Activated CD8-positive, alpha-beta memory T cell treated with anti-CD3 and anti-CD28 coated beads for 24 hours (primary cell): ENCODE measurements around the gene PDK2.
"Not testable (repeated sequence)": the region's sequence is repeated elsewhere in the genome, so short reads cannot be mapped to it uniquely, and the experiment has no call there.

Experiments used
- DNase-seq: peaks from one replicate; pipeline ENCODE4 v3.0.0-alpha.2; 2020

Gene PDK2

DNA sequence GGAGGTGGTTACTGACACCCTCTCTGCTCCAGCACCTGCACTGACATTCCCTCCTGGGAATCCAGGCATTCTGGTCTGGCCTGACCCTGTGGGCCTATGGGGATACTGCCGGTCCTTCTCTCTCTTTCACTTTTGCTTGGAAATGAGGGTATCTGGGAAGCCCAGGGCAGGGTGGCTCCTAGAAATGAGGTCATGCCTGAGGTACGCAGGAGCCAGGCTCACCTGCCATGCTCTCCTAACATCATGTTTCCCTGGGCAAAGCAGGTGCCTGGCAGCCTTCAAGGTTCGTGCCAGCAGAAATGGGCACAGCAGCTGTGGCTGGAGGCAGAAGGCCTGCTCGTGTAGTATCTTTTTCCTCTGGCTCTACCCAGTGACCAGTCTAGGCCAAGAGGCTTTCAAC lies 35.9 kb upstream of the PDK2 start:
- no peak for DNase-seq

DNA sequence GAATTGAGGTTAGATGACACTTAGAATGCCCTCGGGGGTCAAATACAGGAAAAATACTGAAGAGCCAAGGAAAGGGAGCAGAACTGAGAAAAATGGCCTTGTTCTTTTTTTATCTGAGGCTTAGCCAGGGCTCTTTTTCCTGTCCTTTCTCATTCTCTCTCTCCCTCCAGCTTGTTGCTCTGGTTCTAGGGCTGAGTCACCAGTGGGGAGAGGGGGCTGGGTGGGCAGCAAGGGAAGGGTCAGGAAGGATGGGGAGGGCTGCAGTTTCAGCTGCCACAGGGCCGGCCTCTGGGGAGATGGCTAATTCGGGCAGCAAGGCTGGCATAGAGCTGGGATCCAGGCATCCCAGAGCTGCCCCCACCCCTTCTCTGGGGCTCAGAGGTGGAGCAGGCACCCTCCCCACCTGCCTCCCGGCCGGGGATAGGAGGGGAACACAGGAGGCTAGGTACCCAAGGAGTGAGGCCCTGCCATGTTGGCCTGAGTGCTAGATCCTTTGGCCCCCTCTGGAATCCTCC lies 35.3 kb upstream of the PDK2 start:
- DNase-seq: no peak

DNA sequence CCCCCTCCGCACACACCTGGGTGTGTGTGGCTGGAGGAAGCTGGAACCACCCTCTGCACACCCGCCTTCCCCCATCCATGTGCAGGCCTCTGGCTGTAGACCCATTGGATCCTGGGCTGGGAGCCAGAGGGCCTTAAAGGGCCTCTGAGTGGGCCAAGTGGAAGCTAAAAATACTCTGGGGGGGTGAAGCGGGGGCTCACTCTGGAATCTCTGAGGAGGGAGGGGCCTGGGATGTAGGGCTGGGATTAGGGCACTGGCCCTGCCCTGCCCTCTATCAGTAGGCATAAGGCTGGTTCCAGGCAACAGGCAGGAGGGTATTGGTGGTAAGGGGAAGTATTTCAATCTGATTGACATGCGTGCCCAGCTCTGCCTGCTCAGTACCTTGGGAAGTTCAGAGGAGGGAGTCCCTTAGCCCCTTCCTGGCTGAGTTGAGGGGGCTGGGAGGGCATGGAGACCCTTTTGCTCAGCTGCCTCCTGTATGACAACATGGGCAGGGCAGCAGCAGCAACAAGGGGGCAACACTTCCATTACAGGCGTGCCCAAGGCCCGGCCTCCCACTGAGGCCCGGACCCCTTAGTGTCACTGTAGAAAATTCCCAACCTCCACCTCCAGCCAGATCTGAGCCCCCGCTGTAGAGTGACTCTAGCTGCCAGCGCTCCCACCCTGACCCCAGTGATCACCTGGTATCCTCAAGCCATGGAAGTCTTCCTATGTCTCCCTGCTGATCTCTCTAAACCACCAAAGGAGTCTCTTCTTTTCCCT lies 34.0 kb upstream of the PDK2 start:
- DNase-seq: no peak

DNA sequence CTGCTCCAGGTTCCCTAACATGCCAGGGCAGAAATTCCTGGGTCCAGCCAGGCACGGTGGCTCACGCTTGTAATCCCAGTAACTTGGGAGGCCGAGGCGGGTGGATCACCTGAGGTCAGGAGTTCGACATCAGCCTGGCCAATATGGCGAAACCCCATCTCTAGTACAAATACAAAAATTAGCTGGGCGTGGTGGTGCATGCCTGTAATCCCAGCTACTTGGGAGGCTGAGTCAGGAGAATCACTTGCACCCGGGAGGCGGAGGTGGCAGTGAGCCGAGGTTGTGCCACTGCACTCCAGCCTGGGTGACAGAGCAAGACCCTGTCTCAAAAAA lies 33.5 kb upstream of the PDK2 start:
- DNase-seq: not testable (repeated sequence)

DNA sequence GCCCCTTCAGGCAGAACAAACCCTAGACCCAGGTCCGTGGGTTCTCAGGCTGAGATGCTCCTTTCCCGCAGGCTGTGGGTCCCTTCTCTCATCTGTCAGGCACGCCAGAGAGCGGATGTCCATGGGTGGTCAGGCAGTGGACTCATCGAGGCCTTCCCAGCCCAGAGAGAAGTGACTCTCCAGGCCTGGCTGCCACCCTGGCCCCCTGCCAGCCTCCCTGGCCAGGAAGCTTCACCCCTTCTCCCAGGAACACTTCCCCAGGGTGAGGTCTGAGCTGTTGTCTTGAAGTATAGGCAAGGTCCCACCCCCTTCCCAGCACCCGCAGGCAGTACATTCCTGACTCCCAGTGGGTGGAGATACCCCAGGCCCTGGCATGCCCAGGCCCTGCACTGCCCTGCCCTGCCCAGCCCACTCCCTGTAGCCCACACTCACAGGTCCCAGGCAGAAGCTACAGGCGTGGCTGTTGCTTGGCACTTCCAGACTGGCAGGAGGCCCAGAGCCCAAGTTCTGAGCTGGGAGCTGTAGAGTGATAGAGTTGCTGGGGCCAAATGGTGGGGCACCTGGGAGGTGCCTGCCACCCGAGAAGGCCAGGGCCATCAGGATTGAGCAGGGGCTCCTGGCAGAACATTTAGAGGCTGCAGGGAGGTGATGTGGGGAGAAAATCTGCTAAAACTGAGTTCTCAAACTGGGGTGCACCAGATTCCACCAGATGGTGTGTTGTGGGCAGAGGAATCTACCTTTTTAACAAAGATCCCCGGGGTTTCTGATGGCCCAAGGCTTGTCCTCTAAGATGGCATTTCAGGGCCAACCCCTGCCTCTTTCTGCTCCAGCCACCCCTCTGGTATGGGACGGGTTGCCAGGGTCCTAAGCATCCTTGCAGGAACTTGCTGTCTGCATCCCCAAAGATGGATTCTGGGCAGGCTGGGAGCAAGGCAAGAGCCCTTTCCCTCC lies 32.6 kb upstream of the PDK2 start:
- DNase-seq: no peak

DNA sequence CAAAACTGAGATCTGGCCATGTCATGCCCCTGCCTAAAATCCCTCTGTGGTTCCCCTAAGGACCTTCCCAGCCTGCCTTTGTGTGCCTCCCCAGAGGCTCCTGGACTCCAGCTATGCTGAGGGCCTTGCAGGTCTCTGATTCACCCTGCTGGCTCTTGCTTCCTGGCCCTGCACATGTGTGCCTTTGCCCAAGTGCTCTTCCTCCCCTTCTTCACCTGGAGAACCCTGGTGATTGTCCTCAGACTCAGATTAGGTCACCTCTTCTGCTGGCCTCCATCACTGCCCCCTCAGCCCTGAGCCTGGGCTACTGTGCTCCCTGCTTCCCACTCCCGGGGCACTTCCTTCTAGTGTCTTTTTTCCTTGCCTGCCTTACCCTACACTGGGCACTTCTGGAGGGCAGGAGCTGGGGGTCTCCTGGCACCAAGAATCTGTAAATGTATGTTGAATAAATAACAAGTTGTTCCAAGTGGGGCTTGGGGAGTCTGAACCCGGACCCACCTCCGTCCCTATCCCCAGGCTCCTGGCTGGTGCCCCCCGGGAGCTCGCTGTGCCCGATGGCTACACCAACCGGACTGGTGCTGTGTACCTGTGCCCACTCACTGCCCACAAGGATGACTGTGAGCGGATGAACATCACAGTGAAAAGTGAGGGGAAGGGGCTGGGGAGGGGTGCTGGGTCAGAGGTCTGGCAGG lies 31.4 kb upstream of the PDK2 start:
- no peak for DNase-seq

DNA sequence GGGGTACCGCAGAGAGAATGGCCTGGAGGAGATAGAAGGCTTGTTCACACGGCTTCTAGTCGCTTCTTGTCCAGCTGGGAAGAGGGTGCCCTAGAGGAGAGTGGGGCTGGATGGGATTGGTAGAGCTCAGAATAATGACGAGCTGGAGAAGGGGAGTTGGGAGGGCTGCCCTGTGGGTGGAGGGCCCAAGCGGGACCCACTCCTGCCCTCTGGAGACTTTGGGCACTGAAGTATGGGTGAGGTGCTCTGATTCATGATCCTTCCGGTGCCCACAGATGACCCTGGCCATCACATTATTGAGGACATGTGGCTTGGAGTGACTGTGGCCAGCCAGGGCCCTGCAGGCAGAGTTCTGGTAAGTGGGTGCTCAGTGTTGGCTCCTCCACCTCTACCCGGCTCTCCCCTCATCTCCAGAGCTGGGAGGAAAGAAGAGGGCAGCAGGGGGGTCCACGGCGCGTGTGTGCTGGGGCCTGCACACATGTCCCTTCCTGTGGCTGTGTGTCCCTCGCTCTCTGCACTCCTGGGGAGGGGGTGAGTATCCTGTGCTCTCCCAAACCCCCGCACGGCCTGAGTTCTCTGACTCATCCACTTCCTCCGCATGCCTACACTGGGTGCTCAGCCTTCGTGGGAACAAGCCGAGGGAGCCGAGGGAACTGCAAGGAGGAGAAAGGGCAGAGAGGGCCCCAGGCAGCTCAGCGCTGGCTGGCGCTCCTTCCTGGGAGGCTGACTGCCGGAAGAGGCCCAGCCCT lies 30.7 kb upstream of the PDK2 start:
- DNase-seq: no peak

DNA sequence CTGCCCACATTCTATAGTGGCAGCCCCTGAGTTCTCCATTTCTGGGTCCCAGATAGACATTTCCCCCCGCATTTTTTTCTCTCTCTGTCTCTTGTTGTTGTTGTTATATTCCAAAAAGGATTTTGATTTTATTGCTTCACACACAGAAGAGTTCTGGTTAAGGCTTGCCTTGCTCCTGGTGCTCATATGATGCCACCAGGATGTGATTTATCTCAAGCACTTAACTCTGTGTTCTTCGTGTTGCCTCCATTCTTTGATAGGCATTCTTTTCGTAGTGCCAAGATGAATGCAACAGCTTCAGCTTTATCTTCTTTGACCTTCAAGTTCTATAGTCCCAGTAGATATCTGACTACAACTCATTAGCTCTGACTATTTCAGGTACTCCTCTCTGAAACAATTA lies 30.1 kb upstream of the PDK2 start:
- no peak for DNase-seq

DNA sequence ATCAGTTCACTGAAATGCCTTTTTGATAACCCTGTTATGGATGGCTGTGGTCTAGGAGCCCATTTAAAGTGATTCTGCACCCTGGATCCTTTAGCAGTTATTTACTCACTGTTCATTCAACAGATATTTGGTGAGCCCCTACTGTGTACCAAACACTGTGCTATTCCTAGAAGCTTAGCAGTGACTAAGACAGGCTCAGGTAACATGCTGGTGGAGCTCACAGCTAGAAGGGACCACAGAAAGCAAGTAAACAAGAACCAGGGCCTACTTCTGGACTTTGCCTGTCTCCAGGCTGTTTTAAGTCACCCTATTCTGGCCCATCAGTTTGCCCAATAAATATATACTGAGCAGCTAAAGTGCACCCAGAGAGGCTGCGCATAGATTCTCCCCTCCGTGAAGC lies 28.2 kb upstream of the PDK2 start:
- no peak for DNase-seq

DNA sequence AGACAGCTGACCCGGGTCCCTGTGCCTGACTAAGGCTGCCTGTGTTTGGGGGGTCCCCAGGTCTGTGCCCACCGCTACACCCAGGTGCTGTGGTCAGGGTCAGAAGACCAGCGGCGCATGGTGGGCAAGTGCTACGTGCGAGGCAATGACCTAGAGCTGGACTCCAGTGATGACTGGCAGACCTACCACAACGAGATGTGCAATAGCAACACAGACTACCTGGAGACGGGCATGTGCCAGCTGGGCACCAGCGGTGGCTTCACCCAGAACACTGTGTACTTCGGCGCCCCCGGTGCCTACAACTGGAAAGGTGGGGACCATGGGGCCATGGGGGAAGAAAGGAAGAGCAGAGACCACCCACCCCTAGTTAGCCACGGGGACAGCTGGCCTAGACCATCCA lies 27.2 kb upstream of the PDK2 start:
- DNase-seq: no peak

DNA sequence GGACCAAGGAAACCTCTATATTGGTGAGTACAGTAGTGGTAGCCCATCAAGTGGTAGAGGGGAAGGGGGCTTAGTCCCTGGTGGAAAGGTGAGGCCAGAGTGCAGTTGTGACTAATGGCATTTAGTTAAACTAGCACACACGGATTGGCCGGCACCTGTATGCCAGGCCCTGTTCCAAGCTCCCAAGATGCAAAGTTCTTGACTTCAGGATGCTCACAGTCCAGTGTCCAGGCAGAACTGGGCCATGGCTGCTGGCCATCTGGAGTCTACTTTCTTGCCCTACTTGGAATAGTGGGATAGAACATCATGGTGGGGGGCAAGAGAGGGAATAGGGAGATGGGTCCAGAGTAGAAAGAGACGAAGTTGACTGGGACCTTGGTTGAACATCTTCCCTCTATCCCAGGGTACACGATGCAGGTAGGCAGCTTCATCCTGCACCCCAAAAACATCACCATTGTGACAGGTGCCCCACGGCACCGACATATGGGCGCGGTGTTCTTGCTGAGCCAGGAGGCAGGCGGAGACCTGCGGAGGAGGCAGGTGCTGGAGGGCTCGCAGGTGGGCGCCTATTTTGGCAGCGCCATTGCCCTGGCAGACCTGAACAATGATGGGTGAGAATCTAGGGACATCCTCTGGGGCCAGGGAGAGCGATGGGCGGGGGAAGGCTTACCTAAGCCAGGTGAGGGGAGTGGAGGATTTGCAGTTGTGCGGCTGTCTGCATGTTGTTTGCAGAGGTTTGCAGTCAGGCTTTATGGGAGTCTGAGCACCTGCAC lies 24.1 kb upstream of the PDK2 start:
- no peak for DNase-seq

DNA sequence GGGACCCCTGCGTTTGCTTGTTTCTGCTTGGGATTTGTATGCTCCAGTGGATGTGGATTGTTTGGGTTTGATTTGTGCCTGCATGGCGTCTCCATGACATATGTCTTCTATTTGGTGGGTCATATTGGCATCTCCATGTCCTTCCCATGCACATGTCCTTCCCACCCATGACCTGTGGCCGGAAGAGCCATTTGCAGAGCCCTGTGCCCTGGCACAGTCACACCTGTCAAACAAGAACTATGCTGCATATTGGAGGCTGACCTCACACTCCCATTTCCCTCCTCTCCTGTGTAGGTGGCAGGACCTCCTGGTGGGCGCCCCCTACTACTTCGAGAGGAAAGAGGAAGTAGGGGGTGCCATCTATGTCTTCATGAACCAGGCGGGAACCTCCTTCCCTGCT lies 23.5 kb upstream of the PDK2 start:
- DNase-seq: no peak

DNA sequence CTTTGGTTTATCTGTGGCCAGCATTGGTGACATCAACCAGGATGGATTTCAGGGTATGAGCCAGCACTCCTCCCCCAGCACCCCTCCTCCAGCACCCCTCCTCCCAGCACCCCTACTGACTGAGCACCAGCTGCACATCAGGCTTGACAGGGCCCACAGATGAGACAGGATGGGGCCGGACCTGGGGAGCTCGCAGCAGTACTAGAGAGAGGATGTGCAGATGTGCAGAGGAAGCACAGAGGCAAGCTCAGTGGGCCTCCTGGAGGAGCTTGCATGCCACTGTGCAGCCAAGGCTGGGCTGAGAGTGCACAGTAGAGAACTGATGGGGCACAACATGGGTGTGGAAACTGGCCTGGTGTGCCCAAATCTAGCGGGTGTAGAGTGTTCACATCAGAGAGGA lies 23.0 kb upstream of the PDK2 start:
- no peak for DNase-seq

DNA sequence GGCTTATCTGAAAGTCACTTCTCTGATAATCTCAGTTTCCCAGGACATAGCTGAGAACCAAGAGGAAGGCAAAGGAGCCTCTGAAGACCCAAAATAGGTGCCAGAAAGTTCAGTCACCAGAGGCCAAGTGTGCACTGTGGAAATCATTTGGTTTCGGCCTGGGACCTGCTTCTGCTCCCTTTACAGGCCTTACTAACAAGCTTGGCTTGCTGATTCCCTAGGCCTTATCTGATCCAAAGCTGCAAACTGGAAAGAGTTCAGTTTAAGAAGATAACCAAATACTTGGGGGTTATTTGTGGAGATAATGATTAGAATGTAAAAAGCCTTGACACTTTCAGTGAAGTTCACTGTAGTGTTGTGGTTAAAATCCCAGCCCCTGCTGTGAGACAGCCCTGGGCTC lies 22.2 kb upstream of the PDK2 start:
- DNase-seq: no peak

DNA sequence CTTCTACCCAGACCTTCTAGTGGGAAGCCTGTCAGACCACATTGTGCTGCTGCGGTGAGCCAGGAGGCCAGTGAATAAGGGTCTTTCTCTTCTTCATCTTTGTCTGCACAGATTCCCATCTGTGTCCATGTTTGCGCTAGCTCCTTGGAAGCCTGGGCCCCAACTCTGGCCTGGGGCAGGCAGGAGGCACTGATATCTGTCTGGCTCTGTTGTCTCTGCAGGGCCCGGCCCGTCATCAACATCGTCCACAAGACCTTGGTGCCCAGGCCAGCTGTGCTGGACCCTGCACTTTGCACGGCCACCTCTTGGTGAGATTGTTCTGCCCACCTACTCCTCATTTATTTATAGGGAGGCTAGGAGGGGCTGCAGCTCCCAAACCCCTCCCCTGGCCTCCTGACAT lies 20.9 kb upstream of the PDK2 start:
- no peak for DNase-seq

DNA sequence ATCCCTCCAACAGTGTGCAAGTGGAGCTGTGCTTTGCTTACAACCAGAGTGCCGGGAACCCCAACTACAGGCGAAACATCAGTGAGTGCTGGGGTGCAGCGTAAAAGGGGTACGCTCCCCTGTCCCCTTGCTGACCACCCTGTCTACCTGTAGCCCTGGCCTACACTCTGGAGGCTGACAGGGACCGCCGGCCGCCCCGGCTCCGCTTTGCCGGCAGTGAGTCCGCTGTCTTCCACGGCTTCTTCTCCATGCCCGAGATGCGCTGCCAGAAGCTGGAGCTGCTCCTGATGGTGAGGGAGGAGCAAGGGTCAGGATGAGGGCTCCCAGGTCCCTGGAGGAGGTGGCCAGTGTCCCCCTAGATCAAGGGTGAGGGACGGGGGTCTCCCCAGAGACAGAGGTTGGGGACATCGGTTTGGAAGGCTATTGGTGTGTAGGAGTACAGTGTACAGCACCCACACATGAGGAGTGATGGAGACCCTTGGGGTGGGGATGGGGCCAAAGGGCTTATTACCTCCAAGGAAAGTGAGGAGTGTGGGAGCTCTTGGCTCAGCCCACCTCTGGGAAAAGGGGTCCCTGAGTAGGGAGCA lies 19.6 kb upstream of the PDK2 start:
- DNase-seq: no peak

DNA sequence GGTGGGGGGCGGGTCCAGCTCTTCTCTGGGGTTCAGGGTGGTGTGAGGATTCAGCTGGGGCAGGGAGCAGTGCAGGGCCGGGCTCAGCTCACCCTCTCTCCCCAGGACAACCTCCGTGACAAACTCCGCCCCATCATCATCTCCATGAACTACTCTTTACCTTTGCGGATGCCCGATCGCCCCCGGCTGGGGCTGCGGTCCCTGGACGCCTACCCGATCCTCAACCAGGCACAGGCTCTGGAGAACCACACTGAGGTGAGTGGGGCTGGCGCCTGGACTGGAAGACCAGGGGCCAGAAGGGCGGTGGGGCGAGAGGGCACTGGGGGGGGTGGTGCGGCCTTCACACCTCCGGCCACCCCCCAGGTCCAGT lies 18.9 kb upstream of the PDK2 start:
- DNase-seq: no peak

DNA sequence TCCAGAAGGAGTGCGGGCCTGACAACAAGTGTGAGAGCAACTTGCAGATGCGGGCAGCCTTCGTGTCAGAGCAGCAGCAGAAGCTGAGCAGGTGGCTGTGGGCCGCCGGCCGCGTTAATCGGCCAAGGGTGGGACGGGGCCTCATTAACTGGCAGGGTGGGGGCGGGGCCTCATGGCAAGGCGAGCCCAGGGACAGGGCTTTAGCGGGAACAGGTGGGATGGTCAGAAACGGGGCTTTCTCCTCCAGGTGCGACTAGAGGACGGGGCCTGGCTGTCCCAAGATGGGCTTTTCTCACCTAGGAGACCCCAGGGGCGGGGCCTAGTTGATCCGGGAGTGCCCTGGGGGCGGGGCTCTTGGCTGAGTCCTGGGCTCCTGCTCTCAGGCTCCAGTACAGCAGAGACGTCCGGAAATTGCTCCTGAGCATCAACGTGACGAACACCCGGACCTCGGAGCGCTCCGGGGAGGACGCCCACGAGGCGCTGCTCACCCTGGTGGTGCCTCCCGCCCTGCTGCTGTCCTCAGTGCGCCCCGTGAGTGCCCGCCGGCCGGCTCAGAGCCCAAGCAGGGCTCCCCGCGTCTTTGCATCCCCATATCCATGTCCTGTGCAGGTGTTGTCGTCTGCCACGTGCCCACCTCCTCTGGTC lies 18.4 kb upstream of the PDK2 start:
- no peak for DNase-seq

DNA sequence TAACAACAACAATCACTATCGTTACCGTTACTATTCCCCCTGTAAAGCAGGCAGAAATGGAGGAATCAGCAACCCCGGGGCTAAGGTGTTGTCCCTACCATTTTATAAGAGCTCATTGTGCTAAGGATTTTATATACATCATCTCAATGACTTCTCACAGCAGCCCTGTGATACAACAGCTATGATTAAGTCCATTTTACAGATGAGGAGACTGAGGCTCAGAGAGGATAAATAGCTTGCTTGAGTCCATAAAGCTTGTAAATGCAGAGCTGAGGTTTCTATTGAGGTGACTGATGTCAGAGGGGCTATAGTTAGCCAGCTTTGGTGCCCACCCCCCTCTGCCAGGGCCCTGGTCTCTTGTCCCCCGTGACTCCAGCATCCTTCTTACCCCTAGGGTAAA lies 16.7 kb upstream of the PDK2 start:
- DNase-seq: no peak

DNA sequence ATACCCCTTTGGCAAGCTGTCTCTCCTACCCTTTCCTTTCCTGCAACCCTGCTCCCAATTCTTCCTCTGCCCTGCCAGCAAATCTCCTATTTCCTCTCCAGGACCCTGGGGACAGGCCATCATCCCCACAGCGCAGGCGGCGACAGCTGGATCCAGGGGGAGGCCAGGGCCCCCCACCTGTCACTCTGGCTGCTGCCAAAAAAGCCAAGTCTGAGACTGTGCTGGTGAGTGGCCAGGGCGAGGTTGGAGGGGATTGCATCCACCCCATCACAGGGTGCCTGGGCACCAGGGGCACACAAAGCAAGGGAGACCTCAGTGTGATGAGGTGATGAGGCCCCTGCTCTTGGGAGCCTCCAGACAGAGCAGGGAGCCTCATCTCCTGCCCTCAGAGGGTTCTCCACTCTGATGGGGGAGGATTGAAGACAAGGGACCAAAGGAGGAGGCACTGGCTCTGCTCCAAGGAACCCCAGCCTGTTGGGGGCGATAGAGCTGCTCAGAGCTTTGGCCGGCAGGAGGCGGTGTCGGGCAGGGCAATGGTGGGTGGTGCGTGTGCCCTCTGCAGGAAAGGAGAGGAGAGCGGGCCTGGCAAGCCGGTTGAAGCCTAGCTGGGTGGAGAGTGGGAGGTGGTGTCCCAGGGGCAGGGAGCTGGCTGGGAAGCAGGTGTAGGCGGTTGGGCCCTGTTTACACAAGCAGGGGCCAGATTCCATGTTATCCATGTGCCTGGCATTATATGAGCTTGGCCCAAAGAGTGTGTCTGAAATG lies 15.6 kb upstream of the PDK2 start:
- no peak for DNase-seq
